Fibroblast of mammary gland (primary cell): ENCODE measurements around the gene ATXN7L1.
A peak's percentile ranks its signal among the peaks of the same experiment; 100 is the strongest.
"Not testable (repeated sequence)": the region's sequence is repeated elsewhere in the genome, so short reads cannot be mapped to it uniquely, and the experiment has no call there.

Experiments
- DNase-seq: peaks from one replicate; pipeline ENCODE4 v3.0.0-alpha.2; 2010; ENCODE audit warnings: low read depth
- H3K4me3 ChIP-seq: 2 replicates; pipeline ENCODE4 v1.5.1; 2011; ENCODE audit warnings: low read depth, mild to moderate bottlenecking, low read length, moderate library complexity; ENCODE audit not compliant: control insufficient read depth
- CTCF ChIP-seq: conservative IDR thresholded peaks from 2 replicates; pipeline ENCODE4 v1.5.1; 2011; ENCODE audit warnings: low read depth, low read length, inconsistent platforms; ENCODE audit not compliant: control insufficient read depth, insufficient read depth

Gene ATXN7L1

GRCh38 chr7:105600720-105601550 is 275.5 kb downstream of the ATXN7L1 start:
- no peak for DNase-seq
- H3K4me3 ChIP-seq = no peak overlapping the region
- TF ChIP-seq CTCF = no peak

GRCh38 chr7:105599551-105599950 is 276.8 kb downstream of the ATXN7L1 start:
- H3K4me3 ChIP-seq = no peak overlapping the region
- no peak for TF ChIP-seq CTCF
- DNase-seq = no peak

GRCh38 chr7:105599080-105599479 is 277.3 kb downstream of the ATXN7L1 start:
- not testable (repeated sequence) for DNase-seq, H3K4me3 ChIP-seq

GRCh38 chr7:105596866-105597265 is 279.5 kb downstream of the ATXN7L1 start:
- DNase-seq = no peak
- TF ChIP-seq CTCF = no peak
- no peak overlapping the region for H3K4me3 ChIP-seq

GRCh38 chr7:105594034-105594433 is 282.4 kb downstream of the ATXN7L1 start:
- peak; percentile 12 for TF ChIP-seq CTCF
- no peak for DNase-seq
- no peak overlapping the region for H3K4me3 ChIP-seq

GRCh38 chr7:105591522-105591921 is 284.9 kb downstream of the ATXN7L1 start:
- no peak for DNase-seq
- no peak overlapping the region for H3K4me3 ChIP-seq
- TF ChIP-seq CTCF = no peak

- DNase-seq = no peak
- no peak overlapping the region for H3K4me3 ChIP-seq
- TF ChIP-seq CTCF = no peak
Observed at GRCh38 chr7:105590793-105591192, 285.6 kb downstream of the ATXN7L1 start.
